H1 (cell line): Measurements from ENCODE around the gene DXO. TPM values are rescaled to one million over a fixed set of nuclear protein-coding genes. Genes with fewer than 3 reads are reported as not detected.
A peak's percentile ranks its signal among the peaks of the same experiment; 100 is the strongest.

Source experiments
- ATF2 ChIP-seq: IDR thresholded peaks from 2 replicates; pipeline ENCODE4 v1.6.1; 2012; ENCODE audit warnings: low read length, inconsistent platforms
- CHD7 ChIP-seq: fragments of 300-600 bp; sonication (generic); IDR thresholded peaks from 2 replicates; pipeline ENCODE4 v1.7.1; 2012; ENCODE audit warnings: low read length, moderate library complexity, mild to moderate bottlenecking, inconsistent platforms; ENCODE audit not compliant: insufficient replicate concordance
- CREB1 ChIP-seq: IDR thresholded peaks from 2 replicates; pipeline ENCODE4 v1.6.1; 2012; ENCODE audit warnings: inconsistent platforms
- NANOG ChIP-seq: IDR thresholded peaks from 2 replicates; pipeline ENCODE4 v1.6.1; 2011; ENCODE audit warnings: low read length, low read depth, mild to moderate bottlenecking, inconsistent platforms; ENCODE audit not compliant: insufficient read depth, poor library complexity, severe bottlenecking
- TCF12 ChIP-seq: IDR thresholded peaks from 2 replicates; pipeline ENCODE4 v1.6.1; 2011; ENCODE audit warnings: low read depth, mild to moderate bottlenecking, low read length
- polyA plus RNA-seq, 7 experiments: library from polyadenylated mRNA; depleted of rRNA in 3 of 7; stranded (reverse) in 5 of 7; unstranded in 2 of 7; fragments of >200 nt in 5 of 7; fragments of 200-250 nt in 2 of 7; gene quantifications; 1 replicate in 5 of 7; 2 replicates in 1 of 7; 4 replicates in 1 of 7; pipeline versions ENCODE4 v1.2.1 to v1.2.3, GENCODE V29; 2011 to 2013; ENCODE audit warnings: missing spikeins in 2 of 7, mixed read lengths in 2 of 7
- total RNA-seq: library from RNA; stranded (reverse); fragmentation: NEBNext Ultra II Directional; extraction: Animal tissue kit (Norgen Biotek cat#: 25700); gene quantifications from 2 replicates; pipeline ENCODE4 v1.2.1, GENCODE V29; 2021

Gene DXO
- total and polyA plus RNA-seq, 2 of the 8 experiments (the other 6 are each of a cell fraction or from before 2014, with no cell fraction given) = 14.7 to 23.9 TPM

DNA sequence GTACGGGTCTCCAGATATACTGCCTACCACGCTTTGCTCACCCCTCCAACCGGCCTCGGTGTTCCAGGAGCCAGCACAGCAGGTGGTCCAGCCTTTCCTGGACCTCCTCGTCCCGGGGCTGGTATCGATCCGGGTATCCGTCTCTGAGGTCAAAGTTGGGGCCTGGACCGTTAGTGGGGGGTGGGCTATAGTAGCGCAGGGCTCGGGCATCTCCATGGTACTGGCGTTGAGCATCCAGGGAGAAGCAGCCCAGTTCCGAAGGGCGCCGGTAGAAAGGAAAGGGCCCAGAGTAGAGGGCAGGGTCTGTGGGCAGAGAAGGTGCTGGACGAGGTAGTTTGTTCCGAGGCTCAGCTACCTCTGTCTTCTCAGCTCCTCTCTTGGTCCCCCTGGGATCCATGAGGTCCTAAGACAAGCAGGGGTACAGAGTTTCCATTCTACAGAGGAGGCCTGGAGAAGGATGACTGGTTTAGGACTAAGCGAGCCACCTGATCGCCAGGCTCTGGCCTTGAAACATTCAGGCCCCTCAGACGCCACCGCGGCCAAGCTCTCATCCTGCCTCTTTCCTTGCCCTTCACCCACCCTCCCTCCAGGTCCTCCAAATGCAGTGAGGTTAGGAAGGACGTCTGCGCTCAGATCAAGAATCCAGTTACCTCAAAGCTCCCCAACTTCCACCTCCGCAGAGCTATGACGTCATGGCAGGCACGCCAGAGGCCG is 502 bp downstream of the DXO start (continued):
- TF ChIP-seq ATF2 = peak; percentile 97
- TF ChIP-seq CHD7 = no peak
- no peak for TF ChIP-seq CREB1
- no peak for TF ChIP-seq NANOG
- TF ChIP-seq TCF12 = no peak
